ENCODE measurements around the gene CFAP119. TPM values are rescaled to one million over a fixed set of nuclear protein-coding genes. Genes with fewer than 3 reads are reported as not detected.

Gene CFAP119
- total and polyA plus RNA-seq, 4 donors, result 0.33 to 2.7 (median 1.2) TPM

- Histone ChIP-seq H3K27ac (ENCODE audit: low read depth in 1 of 2, low read length in 2 of 2) (peak overlapping the region in 1 of 2 donors; percentile 91), H3K36me3 (ENCODE audit: control insufficient read depth in 4 of 4, insufficient read depth in 3 of 4, low read depth in 1 of 4, low read length in 3 of 4) (peaks cover 24 to 48% (median 41%) of the 10 kb centered on the region in 4 donors), H3K27me3 (ENCODE audit: control insufficient read depth in 4 of 4, insufficient read depth in 4 of 4, low read length in 3 of 4) (no peaks in the 10 kb centered on the region), H3K9ac (ENCODE audit: low read depth in 1 of 2, low read length in 2 of 2) (peak overlapping the region; percentile 95 to 98), H3K9me3 (ENCODE audit: control insufficient read depth in 4 of 4, low read length in 3 of 4) (no peaks in the 10 kb centered on the region), H3K4me1 (ENCODE audit: control insufficient read depth in 4 of 4, insufficient read depth in 4 of 4, low read length in 3 of 4) (peaks cover 4 to 29% (median 24%) of the 10 kb centered on the region in 4 donors), H3K4me3 (ENCODE audit: low read depth in 1 of 3, low read length in 3 of 3) (peak overlapping the region; percentile 78 to 98 (median 92))
- 77% methylated on average over 15 of the region's 15 CpGs for WGBS
- no peak for DNase-seq (ENCODE audit: low spot score)
- TF ChIP-seq GABPA (IDR thresholded peaks at IDR 0.05 in 1 of 2, conservative IDR thresholded peaks at IDR 0.05 in 1 of 2) (no peak), HNF4G (IDR thresholded peaks at IDR 0.05) (no peak), FOXA1 (IDR thresholded peaks at IDR 0.05) (no peak), FOXA2 (IDR thresholded peaks at IDR 0.05) (no peak)
Observed at GRCh38 chr16:30762991-30763725, 1.3 kb upstream of the CFAP119 start.

GRCh38 chr16:30761427-30761927, 385 bp downstream of the CFAP119 start:
- under 1% methylated on average over 64 of the region's 64 CpGs for WGBS
- Histone ChIP-seq H3K36me3 (ENCODE audit: control insufficient read depth in 4 of 4, insufficient read depth in 3 of 4, low read depth in 1 of 4, low read length in 3 of 4) (peaks cover 17 to 36% (median 26%) of the 10 kb centered on the region in 4 donors), H3K4me3 (ENCODE audit: low read depth in 1 of 3, low read length in 3 of 3) (peak overlapping the region; percentile 36 to 98 (median 64)), H3K27ac (ENCODE audit: low read depth in 1 of 2, low read length in 2 of 2) (peak overlapping the region; percentile 3 to 91), H3K27me3 (ENCODE audit: control insufficient read depth in 4 of 4, insufficient read depth in 4 of 4, low read length in 3 of 4) (no peaks in the 10 kb centered on the region), H3K9ac (ENCODE audit: low read depth in 1 of 2, low read length in 2 of 2) (no peak overlapping the region), H3K9me3 (ENCODE audit: control insufficient read depth in 4 of 4, low read length in 3 of 4) (no peaks in the 10 kb centered on the region), H3K4me1 (ENCODE audit: control insufficient read depth in 4 of 4, insufficient read depth in 4 of 4, low read length in 3 of 4) (peaks cover 4 to 29% (median 24%) of the 10 kb centered on the region in 4 donors)
- no peak for TF ChIP-seq RXRA (IDR thresholded peaks at IDR 0.05)
- no peak for TF ChIP-seq FOXA2 (IDR thresholded peaks at IDR 0.05)
- TF ChIP-seq TAF1 (conservative IDR thresholded peaks at IDR 0.05), result no peak
- no peak for TF ChIP-seq JUND (IDR thresholded peaks at IDR 0.05)
- TF ChIP-seq GABPA (IDR thresholded peaks at IDR 0.05 in 1 of 2, conservative IDR thresholded peaks at IDR 0.05 in 1 of 2), result no peak
- no peak for TF ChIP-seq YY1 (IDR thresholded peaks at IDR 0.05)
- no peak for TF ChIP-seq REST (IDR thresholded peaks at IDR 0.05)
- no peak for TF ChIP-seq RAD21 (IDR thresholded peaks at IDR 0.05)
- TF ChIP-seq EGR1 (IDR thresholded peaks at IDR 0.05; ENCODE audit: low read depth in 2 of 2), result no peak
- no peak for TF ChIP-seq SP1 (IDR thresholded peaks at IDR 0.05)
- no peak for TF ChIP-seq ATF3 (IDR thresholded peaks at IDR 0.05)
- TF ChIP-seq HNF4A (conservative IDR thresholded peaks at IDR 0.05), result no peak
- TF ChIP-seq NR2F2 (IDR thresholded peaks at IDR 0.05), result no peak
- TF ChIP-seq FOXA1 (IDR thresholded peaks at IDR 0.05), result no peak
- TF ChIP-seq ZBTB33 (IDR thresholded peaks at IDR 0.05), result no peak
- no peak for DNase-seq (ENCODE audit: low spot score)
